Stimulated activated CD4-positive, alpha-beta T cell treated with anti-CD3 and anti-CD28 coated beads, Interleukin-15, amount 100 ng/mL, for 1 hour (primary cell): Measurements from ENCODE around the gene UGT3A2.

Experiments
- DNase-seq, 2 donors: peaks; one replicate each; pipeline ENCODE4 v3.0.0-alpha.2; 2020; ENCODE audit warnings: low read depth in 1 of 2, low spot score in 1 of 2

UGT3A2 gene

GRCh38 chr5:36009698-36010097, 57.0 kb downstream of the UGT3A2 start:
- DNase-seq: no peak

GRCh38 chr5:36007366-36007765, 59.3 kb downstream of the UGT3A2 start:
- no peak for DNase-seq

DNA sequence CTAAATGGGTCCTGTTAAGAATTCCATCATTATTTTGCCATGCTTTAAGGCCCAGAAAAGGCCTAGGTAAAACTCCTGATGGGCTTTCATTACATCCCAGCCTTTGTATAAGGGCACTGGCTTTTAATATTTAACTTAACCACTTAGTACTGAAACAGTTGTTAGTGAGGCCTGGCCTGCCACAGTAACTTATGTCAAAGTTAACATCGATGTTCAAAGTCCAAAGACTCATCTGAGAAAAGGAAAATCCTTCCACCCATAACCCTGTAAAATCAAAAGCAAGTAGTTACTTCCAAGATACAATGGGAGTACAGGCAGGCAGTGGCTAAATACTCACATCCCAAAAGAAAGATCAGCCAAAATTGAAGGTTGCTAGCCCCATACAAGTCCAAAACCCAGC, 60.5 kb downstream of the UGT3A2 start:
- no peak for DNase-seq

- no peak for DNase-seq
Measured at GRCh38 chr5:36001032-36001431, 65.7 kb downstream of the UGT3A2 start.

DNA sequence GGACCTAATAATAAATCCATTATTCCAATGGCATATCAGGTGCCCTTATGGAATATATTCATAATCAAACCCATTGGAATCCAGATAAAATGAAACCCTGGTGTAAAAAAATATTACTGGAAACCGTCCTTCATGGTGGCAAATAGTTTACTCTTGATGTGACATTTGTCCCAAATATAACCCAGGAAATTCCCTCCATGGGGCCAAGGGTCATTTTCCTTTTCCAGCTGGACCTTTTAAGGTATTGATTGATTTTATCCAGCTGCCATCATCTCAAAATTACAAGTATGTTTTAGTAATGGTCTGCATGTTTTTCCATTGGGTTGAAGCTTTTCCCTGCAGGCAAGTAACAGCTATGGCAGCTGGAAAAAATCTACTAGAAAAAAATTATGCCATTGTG, 67.1 kb downstream of the UGT3A2 start:
- no peak for DNase-seq

DNA sequence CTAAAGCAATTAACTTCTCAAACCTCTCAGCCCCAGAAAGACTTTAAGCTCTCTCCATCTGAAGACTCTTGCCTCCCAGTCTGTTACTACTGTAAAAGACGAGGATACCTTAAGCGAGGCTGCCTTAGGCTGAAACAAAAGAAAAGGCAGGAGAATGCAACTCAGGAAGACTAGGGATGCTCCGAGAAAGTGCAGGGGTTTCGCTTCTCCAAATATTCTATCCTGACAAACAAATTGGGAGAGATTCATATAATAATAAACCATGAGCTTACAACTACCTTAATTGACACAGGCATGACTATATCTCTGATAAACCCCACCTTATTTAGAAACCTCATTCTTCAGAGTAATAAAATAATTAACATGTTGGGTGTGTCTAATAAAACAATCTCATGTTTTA, 70.6 kb downstream of the UGT3A2 start:
- DNase-seq: no peak

DNA sequence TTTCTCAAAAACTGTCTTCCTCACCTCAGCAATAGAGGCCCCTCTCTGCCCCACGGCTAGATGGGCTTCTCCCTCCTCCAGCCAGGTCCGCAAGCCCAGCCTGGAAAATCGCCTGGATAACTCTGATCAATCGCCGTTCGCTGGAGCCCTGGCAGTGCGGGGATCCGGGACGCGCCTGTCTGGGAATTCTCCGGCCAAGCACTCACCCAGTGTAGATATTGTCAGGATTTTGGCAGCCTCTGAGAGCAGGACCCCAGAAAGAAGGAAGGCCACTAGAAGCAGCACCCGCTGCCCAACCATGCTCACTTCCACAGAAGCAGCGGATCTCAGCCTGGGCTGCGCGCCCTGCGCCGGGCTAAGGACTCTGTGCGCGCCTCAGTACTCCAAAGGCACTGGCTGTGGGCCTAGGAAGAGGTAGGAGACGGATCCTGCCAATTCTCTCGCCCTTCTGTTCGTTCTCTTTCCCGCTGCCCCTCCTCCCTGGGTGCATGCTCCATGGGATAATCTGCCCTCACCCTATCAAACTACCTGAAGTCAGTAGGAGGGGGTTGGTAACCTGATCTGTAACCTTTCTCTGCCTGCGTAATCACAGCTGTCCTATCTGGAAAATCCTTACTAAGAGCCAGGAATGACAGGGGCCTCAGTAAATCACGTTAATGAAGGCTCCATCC, 75.6 kb downstream of the UGT3A2 start, which contains the start of gene UGT3A1:
Gene UGT3A1 (minus strand): TSS at position 450 of the 671 bp plus-strand sequence. CDS start 150 bp downstream, at position 300.
- DNase-seq: no peak

DNA sequence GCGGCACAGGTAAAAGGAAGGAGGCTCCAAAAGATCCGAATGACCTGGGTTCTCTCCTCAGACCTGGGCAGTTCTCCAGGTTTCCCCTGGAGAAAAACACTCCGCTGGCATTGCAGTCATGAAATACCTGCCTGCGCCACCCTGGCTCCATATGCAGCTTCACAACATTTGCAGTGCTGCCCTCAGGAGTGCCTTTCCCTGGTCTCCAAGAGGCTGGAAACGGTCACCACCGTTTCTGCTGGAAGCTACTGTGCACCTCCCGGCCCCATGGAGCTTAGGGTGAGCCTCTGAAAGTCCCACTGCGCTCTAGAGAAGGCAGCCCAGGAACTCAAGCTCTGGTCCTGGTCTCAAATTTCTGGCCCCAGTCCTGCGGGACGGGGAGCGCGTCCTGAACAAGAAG, 76.2 kb downstream of the UGT3A2 start:
- DNase-seq: no peak

DNA sequence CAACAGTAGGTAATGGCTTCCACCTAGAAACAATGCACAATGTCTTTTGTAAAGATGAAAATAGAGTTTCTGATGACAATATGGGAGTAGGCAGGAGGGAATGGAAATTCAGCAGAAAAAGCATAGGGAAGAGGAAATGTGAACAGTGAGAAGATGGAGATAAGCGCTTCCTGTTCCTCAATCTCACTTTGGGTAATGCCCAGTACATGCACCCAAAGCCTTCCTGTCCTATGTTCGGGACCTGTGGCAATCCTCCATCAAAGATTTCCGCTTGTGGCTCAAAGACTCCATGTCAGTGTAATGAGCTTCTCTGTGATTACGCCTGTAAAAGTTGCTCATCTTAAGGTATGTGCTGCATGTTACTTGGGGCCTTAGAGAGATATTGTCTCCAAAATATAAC, 78.2 kb downstream of the UGT3A2 start:
- no peak for DNase-seq

- no peak for DNase-seq
Measured at GRCh38 chr5:35987776-35988175, 78.9 kb downstream of the UGT3A2 start.
